Stimulated activated CD4-positive, alpha-beta T cell treated with anti-CD3 and anti-CD28 coated beads, Interleukin-4, amount 100 ng/mL, for 1 hour (primary cell): ENCODE measurements around the gene SERPINA3.

Experiments
- DNase-seq: peaks from one replicate; pipeline ENCODE4 v3.0.0-alpha.2; 2020

Gene SERPINA3

DNA sequence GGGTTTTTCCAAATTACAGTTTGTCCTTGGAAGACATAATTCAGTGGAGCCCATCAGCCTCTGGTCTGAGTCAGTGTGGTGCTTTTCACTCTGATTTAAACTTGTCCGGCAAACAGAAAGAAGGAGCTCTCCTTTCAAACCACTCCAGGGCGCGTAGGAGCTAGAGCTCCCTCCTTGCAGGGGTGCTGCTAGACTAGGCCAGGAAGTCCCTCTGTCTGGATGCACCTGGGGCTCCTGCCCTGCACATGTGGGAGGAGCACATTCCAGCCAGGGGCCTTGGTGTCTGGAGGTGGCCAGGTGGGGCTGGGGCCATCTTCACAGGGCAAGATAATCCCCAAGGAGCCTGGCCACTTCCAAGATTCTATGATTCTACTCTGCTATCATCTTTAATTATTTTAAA lies 3.1 kb downstream of the SERPINA3 start:
- no peak for DNase-seq

DNA sequence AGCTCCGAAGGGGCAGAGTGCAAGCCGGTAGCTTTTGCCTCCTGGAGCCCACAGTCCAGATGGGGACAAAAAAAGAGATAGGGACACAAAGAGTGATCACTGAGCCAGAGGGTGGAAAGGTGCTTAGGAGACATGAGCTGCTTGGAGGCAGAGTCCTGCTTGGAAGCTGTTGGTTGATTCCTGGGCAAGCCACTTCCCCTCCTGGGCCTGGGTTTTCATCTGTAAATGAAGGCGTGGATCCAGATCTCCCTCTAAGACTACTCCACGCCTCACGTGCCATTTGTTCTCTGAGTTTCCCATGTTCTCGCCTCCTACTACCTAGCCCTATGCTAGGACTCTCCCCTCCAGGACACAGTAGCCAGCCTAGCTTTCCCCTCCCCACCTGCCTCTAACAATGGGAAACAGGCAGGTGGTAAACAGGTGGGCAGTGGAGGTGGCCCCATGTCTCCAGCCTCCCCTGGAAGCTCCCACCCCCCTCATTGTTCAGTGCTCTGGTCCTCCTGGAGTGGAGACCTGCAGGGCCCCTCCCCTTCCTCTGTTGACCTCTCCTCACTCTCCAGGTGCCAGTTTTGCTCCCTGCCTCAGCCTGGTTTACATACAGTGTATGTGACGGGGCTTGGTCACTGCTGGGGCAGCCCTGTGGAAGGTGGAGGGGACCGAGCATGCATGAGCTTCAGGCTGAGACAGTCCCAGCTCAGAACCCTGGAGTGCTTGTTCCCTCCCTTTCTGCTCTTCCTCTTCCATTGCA lies 3.8 kb downstream of the SERPINA3 start:
- DNase-seq, result no peak

DNA sequence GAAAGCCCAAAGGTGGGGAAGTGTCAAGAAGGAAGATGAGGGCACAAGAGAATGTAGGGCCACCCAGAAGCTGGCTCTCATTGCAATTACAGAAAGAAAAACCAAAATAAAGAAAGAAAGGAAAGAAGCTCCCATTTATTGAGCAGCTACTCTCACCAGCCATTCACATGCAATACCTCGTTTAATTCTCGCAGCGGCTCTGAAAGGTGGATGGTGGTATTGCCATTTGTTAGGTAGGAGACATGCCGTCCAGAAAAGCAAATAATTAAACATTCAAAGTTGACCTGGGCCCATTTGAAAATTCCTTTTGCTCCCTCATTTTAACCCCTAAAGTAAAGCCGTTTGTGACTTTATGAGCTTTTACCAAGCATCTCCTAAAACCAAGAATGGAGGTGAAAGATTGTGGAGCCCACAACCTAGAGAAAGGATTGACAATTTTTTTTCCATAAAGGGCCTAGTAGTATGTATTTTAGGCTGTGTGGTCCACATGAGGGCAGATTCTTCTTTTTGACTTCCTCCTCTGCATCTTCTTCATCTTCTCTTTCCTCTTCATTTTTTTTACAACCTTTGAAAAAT lies 5.3 kb downstream of the SERPINA3 start:
- DNase-seq, result no peak

DNA sequence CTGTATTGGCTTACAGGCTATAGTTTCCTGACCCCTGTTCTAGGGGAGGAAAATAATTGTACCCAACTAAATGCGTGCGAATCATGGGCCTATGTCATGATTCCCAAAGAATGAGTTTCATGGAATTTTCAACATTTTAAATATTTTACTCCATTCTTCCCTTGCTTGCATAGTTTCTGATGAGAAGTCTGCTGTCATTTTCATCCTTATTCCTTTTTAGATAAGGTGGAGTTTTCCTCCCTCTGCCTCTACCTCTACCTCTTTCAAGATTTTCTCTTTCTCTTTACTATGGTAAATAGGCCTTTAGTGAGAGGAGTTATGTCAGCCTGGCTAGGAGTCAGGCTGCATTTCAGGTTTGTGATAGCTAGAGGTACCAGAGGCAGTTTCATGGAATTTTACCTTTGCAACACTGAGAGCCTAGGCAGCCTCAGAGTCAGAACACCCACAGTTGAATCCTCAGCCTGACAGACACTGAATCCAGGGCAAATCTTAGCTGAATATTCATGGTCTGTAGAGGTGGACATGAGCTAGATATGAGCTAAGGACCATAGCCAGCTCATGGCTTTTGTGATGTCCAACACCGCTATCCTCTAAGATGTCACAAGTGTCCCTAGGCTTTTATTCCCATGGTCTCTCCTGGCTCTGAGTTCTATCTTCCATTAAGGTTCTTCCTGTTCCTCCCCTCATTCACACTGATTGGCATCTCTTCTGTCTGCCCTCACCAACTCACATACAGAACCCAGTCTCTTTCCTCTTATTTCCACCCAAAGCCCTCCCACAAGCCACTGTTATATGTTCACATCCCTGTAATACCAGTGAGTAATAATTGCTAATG lies 6.0 kb downstream of the SERPINA3 start:
- no peak for DNase-seq

DNA sequence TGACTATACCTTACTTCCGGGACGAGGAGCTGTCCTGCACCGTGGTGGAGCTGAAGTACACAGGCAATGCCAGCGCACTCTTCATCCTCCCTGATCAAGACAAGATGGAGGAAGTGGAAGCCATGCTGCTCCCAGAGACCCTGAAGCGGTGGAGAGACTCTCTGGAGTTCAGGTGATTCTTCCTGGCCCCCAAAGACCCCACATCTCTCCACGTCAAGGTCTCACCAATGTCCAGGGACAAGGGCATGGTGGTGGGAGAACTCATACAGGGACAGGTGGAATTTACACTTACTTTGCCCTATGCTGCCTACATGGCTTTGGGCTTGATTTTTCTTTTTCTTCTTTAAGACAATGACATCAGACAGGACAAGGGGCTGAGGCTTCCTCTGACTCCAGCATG lies 7.1 kb downstream of the SERPINA3 start:
- no peak for DNase-seq

DNA sequence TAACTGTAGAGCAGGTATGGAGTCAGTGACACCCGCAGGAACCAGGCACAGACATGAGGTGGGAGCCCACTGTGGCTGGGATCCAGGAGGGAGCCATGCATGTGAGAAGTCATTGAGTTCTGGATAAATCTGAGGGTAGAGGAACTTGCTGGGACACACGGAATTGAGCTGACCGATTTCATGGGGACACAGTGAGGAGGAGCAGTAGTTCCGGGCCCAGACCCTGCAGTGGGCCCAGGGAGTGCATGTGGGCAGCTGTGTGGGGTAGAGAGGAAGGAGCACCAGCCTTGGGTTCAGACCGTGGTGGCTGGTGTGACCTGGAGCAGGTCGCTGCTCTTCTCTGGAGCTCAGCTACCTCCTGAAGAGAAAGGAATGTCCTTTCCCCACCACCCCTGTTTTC lies 8.4 kb downstream of the SERPINA3 start:
- no peak for DNase-seq

DNA sequence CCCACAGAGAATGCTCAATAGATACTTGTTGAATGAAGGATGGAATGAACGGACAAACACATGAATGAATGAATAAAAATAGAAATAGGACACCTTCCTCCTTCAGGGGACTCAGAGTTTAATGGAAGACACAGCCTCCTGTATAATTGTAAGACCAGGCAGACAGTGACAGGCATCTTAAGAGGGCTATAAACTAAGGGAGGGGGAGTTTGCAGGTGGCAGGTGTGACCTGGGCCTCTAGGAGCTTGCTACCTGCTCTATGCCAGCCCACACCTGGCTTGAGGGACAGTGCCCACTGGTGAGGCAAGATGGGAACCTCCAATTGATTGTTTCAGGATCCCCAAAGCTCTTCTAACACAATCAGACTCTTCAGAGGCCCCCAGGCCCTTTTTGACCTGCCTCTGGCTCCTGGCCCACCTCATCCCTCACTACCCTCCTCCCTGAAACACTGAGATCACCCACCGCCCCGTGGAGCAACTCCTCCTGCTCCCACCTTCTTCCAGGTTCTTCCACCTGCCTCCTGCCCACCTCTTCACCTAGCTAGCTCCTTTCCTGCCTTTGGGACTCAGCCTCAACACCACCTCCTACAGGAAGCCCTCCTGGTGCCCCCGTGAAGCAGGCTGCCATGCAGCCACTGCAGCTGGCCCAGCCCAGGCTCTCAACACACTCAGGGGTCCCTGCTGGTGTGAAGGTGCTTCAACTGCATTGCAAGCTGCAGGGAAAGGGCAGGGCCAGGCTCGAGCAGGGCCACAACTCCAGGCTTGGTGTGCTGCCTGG lies 9.4 kb downstream of the SERPINA3 start:
- DNase-seq, result no peak

DNA sequence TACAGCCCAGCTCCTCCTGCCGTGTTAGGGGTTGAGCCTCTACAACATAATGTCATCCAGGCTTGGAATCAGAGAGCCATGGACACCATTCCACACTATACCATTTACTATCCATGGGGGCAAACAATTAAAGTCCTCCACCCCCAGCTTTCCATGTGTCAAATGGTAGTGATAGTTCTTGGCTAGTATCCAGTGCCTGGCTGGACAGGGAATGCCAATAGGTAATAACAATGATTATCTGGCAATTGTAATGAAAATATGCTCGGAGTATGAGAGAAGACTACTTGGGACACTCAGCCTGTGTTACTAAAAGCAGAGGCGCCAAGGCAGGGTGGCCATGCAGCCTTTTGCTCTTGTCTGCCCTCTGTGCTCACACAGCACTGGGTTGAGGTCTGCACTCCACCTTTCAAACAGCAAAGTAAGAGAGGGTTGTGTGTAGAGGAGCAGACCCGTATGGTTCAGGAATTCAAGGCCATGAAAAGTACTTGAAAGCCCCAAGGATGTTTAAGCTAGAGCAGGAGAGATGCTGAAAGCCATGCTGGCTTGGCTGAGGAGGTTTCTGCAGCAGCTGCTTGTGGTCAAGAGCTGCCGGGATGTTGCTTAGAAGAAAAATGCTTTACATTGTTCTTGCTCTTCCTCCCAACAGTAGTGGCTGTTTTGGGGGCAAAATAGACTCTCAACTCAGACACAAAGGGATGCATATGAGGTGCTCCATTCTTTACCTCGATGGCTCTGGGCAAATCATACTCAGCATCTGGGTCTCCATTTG lies 10.6 kb downstream of the SERPINA3 start:
- DNase-seq, result no peak

DNA sequence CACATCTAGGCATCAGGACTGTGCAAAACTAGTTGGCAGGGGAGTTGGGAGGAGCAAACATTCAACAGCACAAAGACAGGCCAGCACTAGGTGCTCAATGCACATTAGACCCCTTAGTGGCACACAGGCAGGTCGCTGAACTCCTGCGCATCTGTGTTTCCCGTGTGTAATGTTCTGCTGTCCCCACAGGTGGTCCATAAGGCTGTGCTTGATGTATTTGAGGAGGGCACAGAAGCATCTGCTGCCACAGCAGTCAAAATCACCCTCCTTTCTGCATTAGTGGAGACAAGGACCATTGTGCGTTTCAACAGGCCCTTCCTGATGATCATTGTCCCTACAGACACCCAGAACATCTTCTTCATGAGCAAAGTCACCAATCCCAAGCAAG lies 11.2 kb downstream of the SERPINA3 start:
- no peak for DNase-seq

DNA sequence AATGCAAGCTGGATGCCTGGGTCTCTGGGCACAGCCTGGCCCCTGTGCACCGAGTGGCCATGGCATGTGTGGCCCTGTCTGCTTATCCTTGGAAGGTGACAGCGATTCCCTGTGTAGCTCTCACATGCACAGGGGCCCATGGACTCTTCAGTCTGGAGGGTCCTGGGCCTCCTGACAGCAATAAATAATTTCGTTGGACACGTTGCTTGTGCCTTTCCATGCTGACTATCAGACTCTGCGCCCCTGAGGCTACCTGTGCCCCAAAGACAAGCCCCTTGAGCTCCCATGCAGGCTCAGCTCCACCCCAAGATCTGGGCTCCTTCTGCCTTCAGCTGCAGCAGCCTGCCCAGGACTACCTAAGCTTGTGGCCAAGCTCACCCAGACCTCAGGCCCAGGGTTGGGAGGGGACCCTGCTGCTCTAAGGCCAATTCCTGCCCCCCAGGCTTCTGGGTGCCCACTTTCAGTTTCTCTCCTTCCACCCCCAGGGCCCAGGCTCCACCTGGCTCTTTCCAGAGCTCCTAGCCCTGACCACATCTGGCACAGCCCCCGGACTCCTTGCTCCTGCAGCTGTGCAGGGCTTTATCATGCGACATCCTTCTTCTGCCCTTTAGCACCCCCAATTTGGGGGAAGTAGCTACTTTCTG lies 11.8 kb downstream of the SERPINA3 start:
- no peak for DNase-seq

DNA sequence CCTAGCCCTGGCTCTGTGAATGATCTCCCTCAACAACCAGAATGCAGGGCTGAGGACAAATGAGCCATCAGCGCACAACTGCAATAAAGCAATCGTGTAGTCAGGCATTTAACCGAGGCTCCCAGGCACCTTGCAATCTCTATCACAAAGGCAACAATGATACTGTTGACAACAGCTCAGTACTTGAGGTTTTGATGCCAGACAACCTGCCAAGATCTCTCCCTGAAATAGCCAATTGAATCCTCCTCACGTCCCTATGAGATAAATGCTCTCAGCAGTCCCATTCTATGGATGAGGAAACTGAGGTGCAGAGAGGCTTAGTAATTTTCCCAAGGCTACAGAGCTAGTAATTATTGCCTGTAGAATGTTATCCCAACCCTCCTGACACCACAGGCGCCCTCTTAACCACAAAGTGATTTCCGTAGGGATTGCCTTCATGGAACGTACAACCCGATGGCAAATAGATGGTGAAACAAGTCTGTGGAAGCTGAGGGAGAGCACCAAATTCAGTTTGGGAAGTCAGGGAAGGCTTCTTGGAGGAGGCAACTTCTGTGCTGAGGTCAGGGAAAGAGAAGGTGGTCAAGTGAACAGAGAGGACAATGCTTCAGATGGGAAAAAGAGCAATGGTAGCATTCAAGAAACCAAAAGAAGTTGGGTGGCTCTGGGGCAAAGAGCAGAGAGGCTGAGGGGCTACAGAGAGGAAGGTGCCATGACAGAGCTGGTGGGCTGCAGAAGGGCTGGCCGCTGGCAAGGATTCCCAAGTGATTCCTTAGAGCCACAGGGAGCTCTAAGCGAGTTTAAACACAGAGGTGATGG lies 12.6 kb downstream of the SERPINA3 start:
- DNase-seq, result no peak

DNA sequence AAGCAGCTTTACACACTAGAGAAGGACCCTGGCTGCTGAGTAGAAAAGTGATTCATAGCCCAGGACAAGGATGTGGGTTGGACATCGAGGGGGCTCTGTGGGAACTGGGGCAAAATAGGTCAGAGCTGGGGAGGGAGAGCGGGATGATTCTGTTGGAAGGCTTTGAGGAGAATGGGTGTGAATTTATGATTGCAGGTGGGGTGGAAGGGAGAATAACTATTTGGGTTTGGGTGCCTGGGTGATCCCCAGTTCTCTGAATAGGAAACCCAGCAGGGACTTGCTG lies 13.1 kb downstream of the SERPINA3 start:
- DNase-seq, result no peak

DNA sequence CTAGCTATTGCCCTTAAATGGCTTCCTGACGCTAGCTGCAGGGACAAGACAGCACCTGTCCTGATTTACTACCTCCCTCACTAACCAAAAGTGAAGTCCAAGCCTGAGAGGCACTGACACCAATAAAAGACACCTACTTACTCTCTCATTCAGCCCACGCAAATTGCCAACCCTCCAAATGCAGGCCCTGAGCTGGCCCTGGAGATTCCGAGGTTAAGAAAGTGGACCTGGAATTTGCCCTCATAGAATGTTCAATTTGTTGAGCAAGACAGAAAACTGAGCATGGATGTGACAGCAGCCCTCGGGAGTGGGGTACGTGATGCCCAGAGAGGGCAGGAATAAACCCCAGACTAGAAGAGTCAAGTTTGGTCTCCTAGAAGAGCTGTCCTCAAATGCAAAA lies 16.4 kb downstream of the SERPINA3 start:
- no peak for DNase-seq

DNA sequence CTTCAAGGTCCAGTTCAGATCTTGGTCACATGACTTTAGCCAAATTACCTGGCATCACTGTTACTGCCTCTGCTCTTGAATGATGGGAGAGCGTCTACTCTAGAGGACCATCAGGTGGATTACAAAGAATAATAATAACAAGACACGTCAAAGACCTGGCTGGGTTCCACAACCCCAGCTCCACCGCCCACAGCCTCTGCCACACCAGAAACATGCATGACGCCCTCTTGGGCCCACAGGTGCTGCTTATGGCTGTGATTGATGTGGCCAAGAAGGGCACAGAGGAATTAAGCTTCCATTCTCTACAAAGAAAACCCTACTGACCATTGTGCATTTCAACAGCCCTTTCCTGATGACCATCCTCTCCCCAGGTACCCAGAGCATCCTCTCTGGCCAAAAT lies 18.2 kb downstream of the SERPINA3 start:
- DNase-seq, result no peak

DNA sequence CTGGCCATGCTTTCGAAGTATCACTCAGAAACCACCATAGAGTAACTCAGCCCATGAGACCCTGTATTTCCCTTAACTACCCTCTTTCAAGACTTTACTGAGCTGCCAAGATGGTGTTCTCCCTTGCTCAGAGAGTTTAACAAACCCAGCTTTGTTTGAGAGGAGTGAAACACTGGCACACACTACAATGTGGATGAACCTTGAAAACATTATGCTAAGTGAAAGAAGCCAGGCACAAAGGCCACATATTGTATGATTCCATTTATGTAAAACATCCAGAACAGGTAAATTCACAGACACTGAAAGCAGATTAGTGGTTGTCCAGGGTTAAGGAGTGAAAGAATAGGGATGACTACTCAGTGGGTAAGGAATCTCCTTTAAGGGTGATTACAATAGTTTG lies 18.9 kb downstream of the SERPINA3 start:
- DNase-seq, result no peak

DNA sequence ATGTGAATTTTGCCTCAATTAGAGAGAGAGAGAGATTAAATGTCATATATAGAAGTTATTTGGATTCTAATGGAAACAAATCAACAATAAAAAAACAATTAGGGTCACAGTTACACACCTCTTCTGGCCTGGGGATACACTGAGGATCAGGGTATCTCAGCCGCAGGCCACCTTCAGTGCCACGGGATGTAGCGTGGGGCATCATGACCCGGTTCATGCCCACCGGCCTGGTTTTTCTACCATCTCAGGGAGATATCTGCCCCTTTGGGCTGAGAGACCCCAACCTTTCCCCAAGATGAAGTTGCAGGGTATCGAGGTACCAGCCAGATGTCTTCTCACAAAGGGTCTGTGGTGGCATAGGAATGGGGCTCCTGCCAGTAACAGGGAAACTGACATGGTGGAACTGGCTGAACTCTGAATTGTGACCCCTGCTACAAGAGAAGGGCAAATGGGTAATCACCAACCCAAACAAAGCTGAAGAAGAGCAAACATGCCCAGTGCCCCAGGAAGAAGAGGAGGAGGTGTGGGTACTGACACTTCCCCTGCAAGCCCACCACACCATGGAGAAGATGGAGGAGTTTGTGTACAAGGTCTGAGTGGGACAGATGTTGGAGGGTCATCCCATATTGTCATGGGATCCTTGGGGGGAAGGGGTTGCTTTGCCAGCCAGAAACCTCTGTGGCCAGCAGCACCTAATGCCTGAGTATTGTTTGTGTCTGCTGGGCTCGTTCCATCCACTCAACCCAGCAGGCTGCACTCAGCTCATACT lies 19.5 kb downstream of the SERPINA3 start:
- DNase-seq, result no peak

DNA sequence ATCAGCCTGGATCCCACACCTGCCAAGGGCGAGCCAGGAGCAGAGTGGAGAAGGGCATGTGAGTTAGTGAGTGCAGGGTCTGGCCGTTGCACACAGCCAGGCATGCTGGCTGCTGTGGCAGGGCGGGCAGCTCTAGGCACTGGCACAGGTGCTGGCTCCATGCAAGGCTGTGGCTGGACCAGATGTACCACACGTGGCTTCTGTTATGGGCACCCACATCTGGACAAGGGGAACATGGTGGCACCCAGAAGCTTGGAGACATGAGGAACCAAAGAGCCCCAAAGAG lies 20.1 kb downstream of the SERPINA3 start:
- DNase-seq, result no peak

DNA sequence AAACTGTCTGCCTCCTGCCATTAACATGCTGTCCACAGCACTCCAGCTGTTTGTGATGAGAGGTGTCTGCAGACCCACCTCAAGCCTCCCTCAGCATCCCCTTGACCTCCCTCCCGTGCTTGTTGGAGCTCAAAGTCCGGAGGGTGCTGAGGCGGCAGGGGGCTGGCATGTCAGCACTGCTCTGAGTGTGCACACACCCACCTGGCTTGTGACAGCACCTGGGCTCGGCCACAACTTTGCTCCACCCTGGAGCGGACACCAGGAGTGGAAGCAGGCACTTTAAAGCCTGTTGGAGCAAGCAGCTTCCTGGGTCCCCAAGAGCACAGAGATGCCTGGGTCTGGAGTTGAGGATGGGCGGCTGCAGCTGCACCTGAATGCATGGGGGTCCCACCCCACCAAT lies 20.9 kb downstream of the SERPINA3 start:
- no peak for DNase-seq

DNA sequence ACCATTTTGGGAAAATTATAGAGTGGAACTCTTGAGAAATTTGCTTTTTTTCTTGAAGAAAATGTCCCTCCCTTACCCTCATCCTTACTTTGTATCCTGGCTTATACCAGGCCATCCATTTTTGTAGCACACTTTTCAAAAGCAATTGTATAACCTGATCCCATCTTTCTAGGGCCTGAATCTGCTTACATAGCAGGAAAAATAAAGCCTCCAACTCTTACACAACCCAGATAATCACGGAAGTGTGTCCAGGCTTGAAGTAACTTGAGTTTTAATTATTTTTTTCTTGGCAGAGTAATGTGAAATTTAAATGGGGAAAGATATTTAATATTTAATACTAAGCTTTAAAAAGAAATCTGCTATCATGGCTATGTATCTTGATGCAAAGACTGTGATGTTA lies 23.0 kb downstream of the SERPINA3 start:
- DNase-seq, result no peak

DNA sequence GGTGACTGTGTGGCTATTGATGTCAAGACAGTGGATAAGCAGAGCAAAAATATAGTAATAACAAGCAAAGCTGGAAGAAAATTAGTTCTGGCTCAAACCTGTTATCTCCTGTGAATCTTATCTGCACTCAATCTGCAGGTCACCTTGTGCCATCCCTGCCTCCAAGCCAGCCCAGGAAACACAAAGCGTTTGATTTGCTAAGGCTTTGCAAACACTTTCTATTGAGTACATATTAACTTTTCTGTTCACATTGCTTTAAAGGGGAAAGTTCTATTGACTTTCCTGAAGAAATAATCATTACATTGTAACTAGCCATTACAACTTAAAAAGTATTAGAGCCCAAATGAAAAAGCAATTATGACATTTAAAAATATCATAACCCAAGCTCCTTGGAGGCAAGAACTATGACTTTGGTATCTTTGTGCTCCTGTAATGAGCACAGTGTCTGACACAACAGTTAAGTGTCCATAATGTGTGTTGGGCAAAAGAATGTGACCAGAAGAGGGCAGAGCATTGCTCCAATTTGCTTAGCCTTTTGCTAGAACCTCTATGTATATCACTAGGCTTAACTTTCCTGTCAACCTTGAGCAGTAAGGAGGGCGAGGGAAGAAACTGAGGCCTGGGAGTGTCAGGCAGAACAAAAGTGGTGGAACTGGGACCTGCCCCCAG lies 24.7 kb downstream of the SERPINA3 start:
- DNase-seq, result no peak
